ENCODE measurements around the gene USP20. TPM values are rescaled to one million over a fixed set of nuclear protein-coding genes. Genes with fewer than 3 reads are reported as not detected.

USP20 gene
- total RNA-seq, 2 experiments from 2014 or later: 14.4 to 24.1 TPM

GRCh38 chr9:129812385-129812784 lies 22.9 kb upstream of the USP20 start:
- no peaks in the 10 kb centered on the region for H3K4me1 ChIP-seq (ENCODE audit: insufficient read depth, low read length, poor library complexity, severe bottlenecking)
- no peak overlapping the region for H2AFZ ChIP-seq (ENCODE audit: low read length)
- H3K9me2 ChIP-seq (ENCODE audit: insufficient read depth, low read length): no peaks in the 10 kb centered on the region
- peaks cover 82% of the 10 kb centered on the region for H3K36me3 ChIP-seq (ENCODE audit: insufficient read depth, low read length)
- no peak overlapping the region for H3K4me2 ChIP-seq (ENCODE audit: low read length)
- ChIA-PET POLR2A (interaction anchor here (0.5 to 1.1 kb wide), 2 partner anchors 9 to 81 kb away, joined by 3 read pairs; no protein-coding TSS in a partner anchor), CTCF (ENCODE audit: unreplicated experiment) (no interaction called here)
- no TSS peak for BruUV-seq (replicated peaks)
- intact Hi-C loops (cut with micrococcal nuclease; ENCODE audit: unreplicated experiment): no loop called here
- no peak overlapping the region for H3K4me3 ChIP-seq (ENCODE audit: low read depth, low read length, poor library complexity, severe bottlenecking)
- no peaks in the 10 kb centered on the region for H3K9me3 ChIP-seq (ENCODE audit: low read length)
- H4K20me1 ChIP-seq (ENCODE audit: insufficient read depth, low read length): no peaks in the 10 kb centered on the region
- TF ChIP-seq EZH2phosphoT487 (IDR thresholded peaks at IDR 0.05; ENCODE audit: borderline replicate concordance, low read depth, low read length): no peak
- TF ChIP-seq, protein P1, sequence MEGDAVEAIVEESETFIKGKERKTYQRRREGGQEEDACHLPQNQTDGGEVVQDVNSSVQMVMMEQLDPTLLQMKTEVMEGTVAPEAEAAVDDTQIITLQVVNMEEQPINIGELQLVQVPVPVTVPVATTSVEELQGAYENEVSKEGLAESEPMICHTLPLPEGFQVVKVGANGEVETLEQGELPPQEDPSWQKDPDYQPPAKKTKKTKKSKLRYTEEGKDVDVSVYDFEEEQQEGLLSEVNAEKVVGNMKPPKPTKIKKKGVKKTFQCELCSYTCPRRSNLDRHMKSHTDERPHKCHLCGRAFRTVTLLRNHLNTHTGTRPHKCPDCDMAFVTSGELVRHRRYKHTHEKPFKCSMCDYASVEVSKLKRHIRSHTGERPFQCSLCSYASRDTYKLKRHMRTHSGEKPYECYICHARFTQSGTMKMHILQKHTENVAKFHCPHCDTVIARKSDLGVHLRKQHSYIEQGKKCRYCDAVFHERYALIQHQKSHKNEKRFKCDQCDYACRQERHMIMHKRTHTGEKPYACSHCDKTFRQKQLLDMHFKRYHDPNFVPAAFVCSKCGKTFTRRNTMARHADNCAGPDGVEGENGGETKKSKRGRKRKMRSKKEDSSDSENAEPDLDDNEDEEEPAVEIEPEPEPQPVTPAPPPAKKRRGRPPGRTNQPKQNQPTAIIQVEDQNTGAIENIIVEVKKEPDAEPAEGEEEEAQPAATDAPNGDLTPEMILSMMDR (conservative IDR thresholded peaks at IDR 0.05; ENCODE audit: low read length): no peak
- no peak for DNase-seq (ENCODE audit: low spot score)
- no peaks in the 10 kb centered on the region for H3K79me2 ChIP-seq (ENCODE audit: insufficient read depth, low read depth, low read length)
- H3K27ac ChIP-seq (ENCODE audit: low read depth, low read length, poor library complexity, severe bottlenecking): no peak overlapping the region

- intact Hi-C loops (cut with micrococcal nuclease; ENCODE audit: unreplicated experiment): no loop called here
- no peak overlapping the region for H3K27ac ChIP-seq (ENCODE audit: low read depth, low read length, poor library complexity, severe bottlenecking)
- TSS peak; percentile 39 for BruUV-seq (replicated peaks)
- H3K9me3 ChIP-seq (ENCODE audit: low read length): no peaks in the 10 kb centered on the region
- H3K36me3 ChIP-seq (ENCODE audit: insufficient read depth, low read length): peaks cover 84% of the 10 kb centered on the region
- no peaks in the 10 kb centered on the region for H3K9me2 ChIP-seq (ENCODE audit: insufficient read depth, low read length)
- ChIA-PET CTCF (ENCODE audit: unreplicated experiment) (no interaction called here), POLR2A (interaction anchor here (0.6 kb wide), 1 partner anchor 29 kb away, joined by 4 read pairs; no protein-coding TSS in a partner anchor)
- TF ChIP-seq, protein P1 (conservative IDR thresholded peaks at IDR 0.05; ENCODE audit: low read length): no peak
- no peak for TF ChIP-seq EZH2phosphoT487 (IDR thresholded peaks at IDR 0.05; ENCODE audit: borderline replicate concordance, low read depth, low read length)
- no peak overlapping the region for H3K4me2 ChIP-seq (ENCODE audit: low read length)
- no peaks in the 10 kb centered on the region for H4K20me1 ChIP-seq (ENCODE audit: insufficient read depth, low read length)
- H3K79me2 ChIP-seq (ENCODE audit: insufficient read depth, low read depth, low read length): no peaks in the 10 kb centered on the region
- no peak overlapping the region for H3K4me3 ChIP-seq (ENCODE audit: low read depth, low read length, poor library complexity, severe bottlenecking)
- H2AFZ ChIP-seq (ENCODE audit: low read length): no peak overlapping the region
- no peak for DNase-seq (ENCODE audit: low spot score)
- no peaks in the 10 kb centered on the region for H3K4me1 ChIP-seq (ENCODE audit: insufficient read depth, low read length, poor library complexity, severe bottlenecking)
These were observed 21.6 kb upstream of the USP20 start for GRCh38 chr9:129813661-129814060.

GRCh38 chr9:129814432-129815223 lies 20.6 kb upstream of the USP20 start:
- POLR2A ChIA-PET: no interaction called here
- BruUV-seq (replicated peaks): no TSS peak

More at GRCh38 chr9:129814432-129815223, 20.6 kb upstream of the USP20 start:
- Histone ChIP-seq H3K79me2 (ENCODE audit: insufficient read depth, low read depth, low read length) (no peaks in the 10 kb centered on the region), H3K36me3 (ENCODE audit: insufficient read depth, low read length) (peaks cover 82% of the 10 kb centered on the region), H2AFZ (ENCODE audit: low read length) (no peak overlapping the region), H3K4me3 (ENCODE audit: low read depth, low read length, poor library complexity, severe bottlenecking) (no peak overlapping the region), H3K9me3 (ENCODE audit: low read length) (no peaks in the 10 kb centered on the region), H3K4me2 (ENCODE audit: low read length) (no peak overlapping the region), H3K27ac (ENCODE audit: low read depth, low read length, poor library complexity, severe bottlenecking) (no peak overlapping the region), H3K9me2 (ENCODE audit: insufficient read depth, low read length) (no peaks in the 10 kb centered on the region), H4K20me1 (ENCODE audit: insufficient read depth, low read length) (no peaks in the 10 kb centered on the region), H3K4me1 (ENCODE audit: insufficient read depth, low read length, poor library complexity, severe bottlenecking) (no peaks in the 10 kb centered on the region)
- no peak for DNase-seq (ENCODE audit: low spot score)
- CTCF ChIA-PET (ENCODE audit: unreplicated experiment): no interaction called here
- intact Hi-C loops (cut with micrococcal nuclease; ENCODE audit: unreplicated experiment): no loop called here
- TF ChIP-seq EZH2phosphoT487 (IDR thresholded peaks at IDR 0.05; ENCODE audit: borderline replicate concordance, low read depth, low read length): no peak
- TF ChIP-seq, protein P1 (conservative IDR thresholded peaks at IDR 0.05; ENCODE audit: low read length): no peak

Measured in OCI-LY7 (cell line).